Endothelial cell of umbilical vein (primary cell): Measurements from ENCODE around the gene PAIP2. TPM values are rescaled to one million over a fixed set of nuclear protein-coding genes. Genes with fewer than 3 reads are reported as not detected.

Source experiments
- BruUV-seq: library from RNA; stranded (reverse); fragments of 400-500 nt; replicated peaks from 2 replicates; lab custom pipeline; 2021; lab: Mats Ljungman, UMichigan
- CTCF ChIA-PET: fragments of 300-600, 350-600 bp; sonication (Branson Sonifier 250); formaldehyde crosslinking; loops from one replicate; lab custom pipeline; 2021; ENCODE audit warnings: antibody characterized with exemption, inconsistent platforms; lab: Charles Lee
- POLR2A ChIA-PET: fragments of 300-600, 350-600 bp; sonication (Branson Sonifier 250); formaldehyde crosslinking; loops from one replicate; lab custom pipeline; 2021; ENCODE audit warnings: antibody characterized with exemption, inconsistent platforms; lab: Charles Lee
- DNase-seq: peaks from one replicate; pipeline ENCODE4 v3.0.0-alpha.2; 2011; ENCODE audit warnings: low read depth, low spot score
- FAIRE-seq: peaks from 2 replicates; lab custom pipeline; 2011; peaks lifted over from hg19 to GRCh38; lab: Jason Lieb, UNC
- H2AFZ ChIP-seq: 2 replicates; pipeline ENCODE4 v1.6.0; 2012; ENCODE audit warnings: low read depth, low read length, control low read depth, inconsistent platforms
- H3K27ac ChIP-seq: 2 replicates; pipeline ENCODE4 v1.5.1; 2011; ENCODE audit warnings: low read depth, mild to moderate bottlenecking, control low read depth, low read length, moderate library complexity; ENCODE audit not compliant: insufficient read depth
- H3K27me3 ChIP-seq, 2 experiments: 2 replicates each; pipeline versions ENCODE4 v1.6.0 to v1.6.1; 2011; ENCODE audit warnings: low read length in 2 of 2, mixed read lengths in 1 of 2; ENCODE audit not compliant: control insufficient read depth in 2 of 2, insufficient read depth in 2 of 2
- H3K36me3 ChIP-seq, 2 experiments: 2 replicates in 1 of 2; 3 replicates in 1 of 2; pipeline ENCODE4 v1.5.1; 2011; ENCODE audit warnings: low read length in 2 of 2, mild to moderate bottlenecking in 1 of 2, moderate library complexity in 1 of 2; ENCODE audit not compliant: control insufficient read depth in 2 of 2, insufficient read depth in 2 of 2; ENCODE audit errors: extremely low read depth in 1 of 2
- H3K4me1 ChIP-seq: 3 replicates; pipeline ENCODE4 v1.5.1; 2011; ENCODE audit warnings: mild to moderate bottlenecking, low read length; ENCODE audit not compliant: control insufficient read depth, insufficient read depth; ENCODE audit errors: extremely low read depth
- H3K4me2 ChIP-seq: 2 replicates; pipeline ENCODE4 v1.6.1; 2011; ENCODE audit warnings: low read length, control low read depth, mixed read lengths; ENCODE audit not compliant: insufficient read depth
- H3K4me3 ChIP-seq, 3 experiments: fragments of 200-600 bp in 1 of 3; sonication (generic), shearing (Covaris generic) in 1 of 3; replicated peaks in 1 of 3; 2 replicates each; pipeline ENCODE4 v1.5.1; 2011 to 2016; ENCODE audit warnings: control low read depth in 3 of 3, low read length in 3 of 3, mild to moderate bottlenecking in 2 of 3, inconsistent platforms in 1 of 3, low read depth in 1 of 3, moderate library complexity in 1 of 3; ENCODE audit not compliant: insufficient read depth in 1 of 3
- H3K79me2 ChIP-seq: 2 replicates; pipeline ENCODE4 v1.6.0; 2012; ENCODE audit warnings: low read length, inconsistent platforms; ENCODE audit not compliant: control insufficient read depth, insufficient read depth
- H3K9ac ChIP-seq: replicated peaks from 2 replicates; pipeline ENCODE3; 2011; ENCODE audit warnings: low read length, control low read depth; ENCODE audit not compliant: insufficient read depth; ENCODE audit errors: extremely low read depth
- H3K9me1 ChIP-seq: replicated peaks from 3 replicates; pipeline ENCODE4 v1.6.0; 2011; ENCODE audit warnings: mild to moderate bottlenecking, low read length; ENCODE audit not compliant: control insufficient read depth, insufficient read depth; ENCODE audit errors: extremely low read depth
- H3K9me3 ChIP-seq: replicated peaks from 2 replicates; pipeline ENCODE4 v1.5.1; 2012; ENCODE audit warnings: low read length, inconsistent platforms; ENCODE audit not compliant: control insufficient read depth, insufficient read depth
- H4K20me1 ChIP-seq: replicated peaks from 2 replicates; pipeline ENCODE3; 2011; ENCODE audit warnings: mild to moderate bottlenecking, low read length; ENCODE audit not compliant: control insufficient read depth, insufficient read depth; ENCODE audit errors: extremely low read depth
- EZH2 ChIP-seq: IDR thresholded peaks from 2 replicates; pipeline ENCODE4 v1.6.1; 2012; ENCODE audit warnings: borderline replicate concordance, low read depth, mild to moderate bottlenecking, moderate library complexity, low read length, inconsistent platforms; ENCODE audit not compliant: severe bottlenecking
- FOS ChIP-seq: IDR thresholded peaks from 2 replicates; pipeline ENCODE4 v1.6.1; 2011; ENCODE audit warnings: mild to moderate bottlenecking, low read length, moderate library complexity, borderline replicate concordance; ENCODE audit not compliant: insufficient read depth
- JUN ChIP-seq: IDR thresholded peaks from 2 replicates; pipeline ENCODE4 v1.6.1; 2011; ENCODE audit warnings: borderline replicate concordance, low read depth; ENCODE audit not compliant: insufficient read length, insufficient read depth
- dilution Hi-C: fragments of 300-500 bp; cut with MboI; formaldehyde crosslinking; loops from one replicate; pipeline ENCODE4 v1.15.0; 2019; ENCODE audit warnings: low sequenced_read_pairs; ENCODE audit not compliant: extremely low pct_ligation_motif_present
- intact Hi-C: fragments of 100-400 bp; cut with micrococcal nuclease; formaldehyde crosslinking; loops from one replicate; pipeline ENCODE4 v1.10.0; 2022
- polyA plus RNA-seq, 4 experiments: library from polyadenylated mRNA; depleted of rRNA in 3 of 4; stranded (reverse) in 3 of 4; unstranded in 1 of 4; fragments of >200 nt; gene quantifications; 2 replicates each; pipeline versions ENCODE4 v1.2.1 to v1.2.3, GENCODE V29; 2011 to 2012; ENCODE audit warnings: missing spikeins in 1 of 4
- total RNA-seq: library from RNA; stranded (reverse); gene quantifications from 2 replicates; pipeline ENCODE4 v1.2.3, GENCODE V29; 2021
- TF ChIP-seq, protein P1 (sequence below), 2 donors: IDR thresholded peaks; 1 replicate in 1 of 2; 2 replicates in 1 of 2; pipeline ENCODE4 v1.5.1; 2011; ENCODE audit warnings: low read length in 2 of 2, mild to moderate bottlenecking in 2 of 2, moderate library complexity in 2 of 2, control low read depth in 1 of 2, inconsistent platforms in 1 of 2, low read depth in 1 of 2; ENCODE audit not compliant: insufficient read depth in 1 of 2; ENCODE audit errors: extremely low read depth in 1 of 2
- TF ChIP-seq, protein P2 (sequence below): IDR thresholded peaks from 2 replicates; pipeline ENCODE4 v1.6.1; 2011; ENCODE audit not compliant: insufficient read depth, insufficient read length

The PAIP2 gene
- total and polyA plus RNA-seq, 2 donors (not counting 3 experiments of a cell fraction or from before 2014, with no cell fraction given): 52.1 to 80.4 TPM

DNA sequence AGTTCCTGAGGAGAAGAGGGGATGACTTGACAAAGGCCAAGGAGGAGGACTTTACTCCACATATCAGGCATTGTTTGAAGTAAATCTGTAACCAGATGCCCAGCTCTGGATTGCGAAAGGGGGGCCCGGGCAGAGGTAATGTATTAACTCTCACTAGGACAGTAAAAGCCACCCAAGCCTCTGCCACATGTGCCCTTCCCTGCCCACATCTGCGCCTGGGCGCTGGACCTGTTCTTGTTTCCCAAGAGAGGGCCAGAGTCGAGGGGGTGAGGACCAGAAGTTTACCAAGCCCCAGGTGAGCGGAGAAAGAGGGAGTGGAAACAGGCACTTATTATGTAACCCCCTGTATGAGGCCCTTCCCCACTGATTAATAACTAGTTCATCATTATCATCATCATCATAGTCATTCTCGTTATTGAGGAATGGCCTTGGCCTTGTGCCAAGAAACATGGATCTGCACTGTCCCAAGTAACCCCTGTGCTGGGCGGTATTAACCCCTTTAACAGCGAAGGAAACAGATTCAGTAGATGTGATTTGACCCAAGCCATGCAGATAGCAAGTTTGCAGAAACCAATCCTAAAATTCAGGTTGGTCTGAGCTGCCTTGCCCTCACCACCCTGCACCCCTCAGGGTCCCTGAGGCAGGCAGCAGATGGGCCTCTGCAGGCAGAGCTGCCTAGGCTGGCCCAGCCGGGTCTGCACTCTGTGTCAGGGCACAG is 41.8 kb downstream of the PAIP2 start, which contains the start of gene SLC23A1:
SLC23A1 (minus strand) TSS at position 23 of the 718 bp plus-strand sequence. CDS start 44 bp downstream, outside the sequence.
- Histone ChIP-seq H3K27me3 (no peaks in the 10 kb centered on the region), H3K9me3 (no peaks in the 10 kb centered on the region), H3K9me1 (no peaks in the 10 kb centered on the region), H3K27ac (no peak within 1 kb of the TSS), H3K4me1 (peaks cover 4% of the 10 kb centered on the region), H3K79me2 (no peaks in the 10 kb centered on the region), H2AFZ (no peak within 1 kb of the TSS), H4K20me1 (no peaks in the 10 kb centered on the region), H3K36me3 (no peaks in the 10 kb centered on the region), H3K4me3 (no peak within 1 kb of the TSS), H3K4me2 (no peak within 1 kb of the TSS), H3K9ac (no peak within 1 kb of the TSS)
- DNase-seq: no peak
- TF ChIP-seq JUN: no peak
- TF ChIP-seq, protein P1, sequence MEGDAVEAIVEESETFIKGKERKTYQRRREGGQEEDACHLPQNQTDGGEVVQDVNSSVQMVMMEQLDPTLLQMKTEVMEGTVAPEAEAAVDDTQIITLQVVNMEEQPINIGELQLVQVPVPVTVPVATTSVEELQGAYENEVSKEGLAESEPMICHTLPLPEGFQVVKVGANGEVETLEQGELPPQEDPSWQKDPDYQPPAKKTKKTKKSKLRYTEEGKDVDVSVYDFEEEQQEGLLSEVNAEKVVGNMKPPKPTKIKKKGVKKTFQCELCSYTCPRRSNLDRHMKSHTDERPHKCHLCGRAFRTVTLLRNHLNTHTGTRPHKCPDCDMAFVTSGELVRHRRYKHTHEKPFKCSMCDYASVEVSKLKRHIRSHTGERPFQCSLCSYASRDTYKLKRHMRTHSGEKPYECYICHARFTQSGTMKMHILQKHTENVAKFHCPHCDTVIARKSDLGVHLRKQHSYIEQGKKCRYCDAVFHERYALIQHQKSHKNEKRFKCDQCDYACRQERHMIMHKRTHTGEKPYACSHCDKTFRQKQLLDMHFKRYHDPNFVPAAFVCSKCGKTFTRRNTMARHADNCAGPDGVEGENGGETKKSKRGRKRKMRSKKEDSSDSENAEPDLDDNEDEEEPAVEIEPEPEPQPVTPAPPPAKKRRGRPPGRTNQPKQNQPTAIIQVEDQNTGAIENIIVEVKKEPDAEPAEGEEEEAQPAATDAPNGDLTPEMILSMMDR (IDR thresholded peaks at IDR 0.05; ENCODE audit: extremely low read depth in 1 of 2, insufficient read depth in 1 of 2, low read depth in 1 of 2, low read length in 2 of 2): no peak
- no peak for TF ChIP-seq FOS
- POLR2A ChIA-PET: no interaction called here
- dilution Hi-C loops: no loop called here
- no TSS peak for BruUV-seq
- CTCF ChIA-PET: no interaction called here
- intact Hi-C loops: no loop called here
- no peak for FAIRE-seq

DNA sequence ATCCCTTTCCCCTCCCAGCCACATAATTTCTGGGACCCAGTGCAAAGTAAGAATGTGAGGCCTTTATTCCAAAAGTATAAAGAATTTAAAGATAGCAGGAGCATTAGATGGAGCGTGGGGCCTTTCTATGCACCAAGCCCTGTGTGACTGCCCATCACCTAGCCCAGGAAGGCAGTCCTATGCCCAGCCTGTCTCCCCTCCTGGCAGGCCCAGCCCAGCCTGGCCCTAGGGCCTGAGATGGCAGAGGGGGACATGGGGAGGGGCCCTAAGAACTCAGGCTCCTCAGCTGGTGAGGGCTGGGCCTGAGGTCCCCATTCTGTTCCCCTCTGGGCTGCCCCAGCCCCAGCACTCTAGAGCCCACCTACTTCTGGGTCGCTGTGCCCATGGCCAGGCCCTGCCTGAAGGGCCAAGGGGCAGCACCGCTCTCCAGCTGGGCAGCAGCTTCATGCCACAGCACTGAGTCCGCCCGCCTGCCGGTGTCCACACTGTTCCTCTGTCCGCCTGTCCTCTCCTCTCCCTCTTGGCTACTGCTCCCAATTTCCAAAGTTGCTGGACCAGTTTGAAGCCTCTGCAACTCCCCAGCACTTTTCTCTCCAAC is 42.4 kb downstream of the PAIP2 start:
- BruUV-seq: no TSS peak
- no peak for FAIRE-seq
- Histone ChIP-seq H2AFZ (no peak overlapping the region), H4K20me1 (no peaks in the 10 kb centered on the region), H3K27ac (no peak overlapping the region), H3K4me1 (peaks cover 6% of the 10 kb centered on the region), H3K79me2 (no peaks in the 10 kb centered on the region), H3K4me2 (no peak overlapping the region), H3K9me1 (no peaks in the 10 kb centered on the region), H3K27me3 (no peaks in the 10 kb centered on the region), H3K36me3 (no peaks in the 10 kb centered on the region), H3K9ac (no peak overlapping the region), H3K9me3 (no peaks in the 10 kb centered on the region), H3K4me3 (no peak overlapping the region)
- intact Hi-C loops: no loop called here
- DNase-seq: no peak
- CTCF ChIA-PET: no interaction called here
- POLR2A ChIA-PET: no interaction called here
- dilution Hi-C loops: no loop called here
- TF ChIP-seq JUN (no peak), EZH2 (no peak)
- TF ChIP-seq, protein P2, sequence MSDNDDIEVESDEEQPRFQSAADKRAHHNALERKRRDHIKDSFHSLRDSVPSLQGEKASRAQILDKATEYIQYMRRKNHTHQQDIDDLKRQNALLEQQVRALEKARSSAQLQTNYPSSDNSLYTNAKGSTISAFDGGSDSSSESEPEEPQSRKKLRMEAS: no peak
